ENCODE data around the gene STING1.
"Not testable (repeated sequence)": the region's sequence is repeated elsewhere in the genome, so short reads cannot be mapped to it uniquely, and the experiment has no call there.

Gene STING1

GRCh38 chr5:139482050-139482889, at the start of gene STING1:
Gene STING1 (minus strand): TSS chr5:139482758. CDS start chr5:139481704, 1,054 bp downstream.
- Mint-ChIP-seq H3K27me3 (no peaks in the 10 kb centered on the region), H3K4me3 (peak within 1 kb of the TSS; percentile 84 to 86), H3K27ac (peak within 1 kb of the TSS; percentile 88 to 93), H3K4me1 (peaks cover 47% of the 10 kb centered on the region), H3K9me3 (no peaks in the 10 kb centered on the region)
- peak; percentile 91 for ATAC-seq
- DNase-seq: peak; percentile 55 to 80

- DNase-seq (no peak), ATAC-seq (no peak)
Measured at GRCh38 chr5:139531772-139532169, 49.2 kb upstream of the STING1 start.

GRCh38 chr5:139530079-139530478, 47.5 kb upstream of the STING1 start:
- H3K4me1 Mint-ChIP-seq, H3K9me3 Mint-ChIP-seq, H3K4me3 Mint-ChIP-seq, H3K27me3 Mint-ChIP-seq, DNase-seq, ATAC-seq, H3K27ac Mint-ChIP-seq: not testable (repeated sequence)

More at GRCh38 chr5:139531772-139532169, 49.2 kb upstream of the STING1 start:
- H3K9me3 Mint-ChIP-seq: no peaks in the 10 kb centered on the region
- no peak overlapping the region for H3K4me3 Mint-ChIP-seq
- H3K27ac Mint-ChIP-seq: no peak overlapping the region
- no peaks in the 10 kb centered on the region for H3K27me3 Mint-ChIP-seq
- no peaks in the 10 kb centered on the region for H3K4me1 Mint-ChIP-seq

GRCh38 chr5:139528695-139529094, 46.1 kb upstream of the STING1 start:
- DNase-seq, H3K4me3 Mint-ChIP-seq, H3K27ac Mint-ChIP-seq, H3K27me3 Mint-ChIP-seq, H3K4me1 Mint-ChIP-seq, H3K9me3 Mint-ChIP-seq, ATAC-seq: not testable (repeated sequence)

GRCh38 chr5:139527896-139528467, 45.4 kb upstream of the STING1 start:
- H3K27ac Mint-ChIP-seq, ATAC-seq, H3K27me3 Mint-ChIP-seq, H3K4me1 Mint-ChIP-seq, H3K4me3 Mint-ChIP-seq, H3K9me3 Mint-ChIP-seq, DNase-seq: not testable (repeated sequence)

- H3K27ac Mint-ChIP-seq, H3K4me1 Mint-ChIP-seq, H3K27me3 Mint-ChIP-seq, ATAC-seq, H3K4me3 Mint-ChIP-seq, H3K9me3 Mint-ChIP-seq, DNase-seq: not testable (repeated sequence)
Measured at GRCh38 chr5:139527090-139527470, 44.5 kb upstream of the STING1 start.

GRCh38 chr5:139526309-139527089, 43.9 kb upstream of the STING1 start:
- not testable (repeated sequence) for H3K27ac Mint-ChIP-seq, H3K4me3 Mint-ChIP-seq, DNase-seq, H3K9me3 Mint-ChIP-seq, ATAC-seq, H3K4me1 Mint-ChIP-seq, H3K27me3 Mint-ChIP-seq

- H3K9me3 Mint-ChIP-seq, H3K4me1 Mint-ChIP-seq, H3K4me3 Mint-ChIP-seq, ATAC-seq, DNase-seq, H3K27ac Mint-ChIP-seq, H3K27me3 Mint-ChIP-seq: not testable (repeated sequence)
Measured at GRCh38 chr5:139525586-139526308, 43.2 kb upstream of the STING1 start.

GRCh38 chr5:139524940-139525585, 42.5 kb upstream of the STING1 start:
- no peaks in the 10 kb centered on the region for H3K9me3 Mint-ChIP-seq
- DNase-seq (no peak), ATAC-seq (no peak)
- no peak overlapping the region for H3K27ac Mint-ChIP-seq
- no peak overlapping the region for H3K4me3 Mint-ChIP-seq
- H3K27me3 Mint-ChIP-seq: no peaks in the 10 kb centered on the region
- no peaks in the 10 kb centered on the region for H3K4me1 Mint-ChIP-seq

- Mint-ChIP-seq H3K27ac (no peak overlapping the region), H3K4me1 (no peaks in the 10 kb centered on the region), H3K4me3 (no peak overlapping the region), H3K9me3 (no peaks in the 10 kb centered on the region), H3K27me3 (no peaks in the 10 kb centered on the region)
- ATAC-seq (no peak), DNase-seq (no peak)
Measured at GRCh38 chr5:139524446-139524845, 41.9 kb upstream of the STING1 start.

- no peak for DNase-seq
- Mint-ChIP-seq H3K27ac (no peak overlapping the region), H3K9me3 (no peaks in the 10 kb centered on the region), H3K27me3 (no peaks in the 10 kb centered on the region), H3K4me3 (no peak overlapping the region), H3K4me1 (peaks cover 4% of the 10 kb centered on the region)
- ATAC-seq: no peak
Measured at GRCh38 chr5:139523635-139524445, 41.3 kb upstream of the STING1 start.

GRCh38 chr5:139517683-139518564, 35.4 kb upstream of the STING1 start:
- ATAC-seq (peak; percentile 95), DNase-seq (peak; percentile 92)
- H3K27me3 Mint-ChIP-seq: no peaks in the 10 kb centered on the region
- peak overlapping the region; percentile 78 to 97 for H3K4me3 Mint-ChIP-seq
- no peaks in the 10 kb centered on the region for H3K9me3 Mint-ChIP-seq
- peaks cover 36% of the 10 kb centered on the region for H3K4me1 Mint-ChIP-seq
- peak overlapping the region; percentile 93 to 95 for H3K27ac Mint-ChIP-seq

- no peak for ATAC-seq
Measured at GRCh38 chr5:139514486-139514856, 31.9 kb upstream of the STING1 start.

More at GRCh38 chr5:139514486-139514856, 31.9 kb upstream of the STING1 start:
- no peak overlapping the region for H3K27ac Mint-ChIP-seq
- peak in 1 of 2 donors; percentile 32 for DNase-seq
- H3K4me1 Mint-ChIP-seq: peaks cover 67% of the 10 kb centered on the region
- no peaks in the 10 kb centered on the region for H3K27me3 Mint-ChIP-seq
- H3K4me3 Mint-ChIP-seq: no peak overlapping the region
- peaks cover 5 to 11% of the 10 kb centered on the region in 2 donors for H3K9me3 Mint-ChIP-seq
